ENCODE results near the gene GADD45GIP1.
A peak's percentile ranks its signal among the peaks of the same experiment; 100 is the strongest.
"Not testable (repeated sequence)": the region's sequence is repeated elsewhere in the genome, so short reads cannot be mapped to it uniquely, and the experiment has no call there.

GADD45GIP1 gene

DNA sequence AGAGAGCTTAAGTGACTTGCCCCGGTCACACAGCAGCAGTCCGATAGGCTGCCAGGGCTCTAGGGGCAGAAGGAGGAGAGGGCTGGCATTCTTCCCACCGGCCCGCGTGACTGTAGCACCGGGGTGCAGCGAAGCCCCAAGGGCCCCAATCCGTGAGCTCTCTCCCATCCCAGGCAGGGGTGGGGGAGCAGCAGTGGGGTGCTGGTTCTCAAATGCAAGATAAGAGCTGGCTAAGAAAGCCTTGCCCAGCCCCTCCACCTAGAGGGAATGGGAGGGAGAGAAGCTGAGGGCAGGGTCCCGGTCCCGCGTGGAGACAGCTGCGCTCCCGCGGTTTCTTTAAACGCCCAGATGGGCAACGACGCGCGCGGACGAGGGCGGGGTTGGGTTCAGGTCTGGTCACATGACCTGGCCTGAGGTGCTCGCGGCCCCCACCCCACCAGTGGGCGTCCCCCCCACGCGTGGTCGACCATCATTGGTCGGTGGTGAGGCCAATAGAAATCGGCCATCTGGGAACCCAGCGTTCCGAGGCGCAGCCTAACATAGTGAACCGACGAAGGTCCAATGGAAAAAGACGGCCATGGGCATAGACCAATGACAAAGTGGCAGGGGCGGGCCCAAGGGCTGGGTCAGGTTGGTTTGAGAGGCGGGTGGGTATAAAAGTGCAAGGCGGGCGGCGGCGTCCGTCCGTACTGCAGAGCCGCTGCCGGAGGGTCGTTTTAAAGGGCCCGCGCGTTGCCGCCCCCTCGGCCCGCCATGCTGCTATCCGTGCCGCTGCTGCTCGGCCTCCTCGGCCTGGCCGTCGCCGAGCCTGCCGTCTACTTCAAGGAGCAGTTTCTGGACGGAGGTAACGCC is 18.9 kb downstream of the GADD45GIP1 start, which contains the start of gene CALR:
TSS of gene CALR (plus strand) at position 683 of the 852 bp plus-strand sequence. CDS start at position 754, 71 bp downstream.
- peak; percentile 98 for DNase-seq

DNA sequence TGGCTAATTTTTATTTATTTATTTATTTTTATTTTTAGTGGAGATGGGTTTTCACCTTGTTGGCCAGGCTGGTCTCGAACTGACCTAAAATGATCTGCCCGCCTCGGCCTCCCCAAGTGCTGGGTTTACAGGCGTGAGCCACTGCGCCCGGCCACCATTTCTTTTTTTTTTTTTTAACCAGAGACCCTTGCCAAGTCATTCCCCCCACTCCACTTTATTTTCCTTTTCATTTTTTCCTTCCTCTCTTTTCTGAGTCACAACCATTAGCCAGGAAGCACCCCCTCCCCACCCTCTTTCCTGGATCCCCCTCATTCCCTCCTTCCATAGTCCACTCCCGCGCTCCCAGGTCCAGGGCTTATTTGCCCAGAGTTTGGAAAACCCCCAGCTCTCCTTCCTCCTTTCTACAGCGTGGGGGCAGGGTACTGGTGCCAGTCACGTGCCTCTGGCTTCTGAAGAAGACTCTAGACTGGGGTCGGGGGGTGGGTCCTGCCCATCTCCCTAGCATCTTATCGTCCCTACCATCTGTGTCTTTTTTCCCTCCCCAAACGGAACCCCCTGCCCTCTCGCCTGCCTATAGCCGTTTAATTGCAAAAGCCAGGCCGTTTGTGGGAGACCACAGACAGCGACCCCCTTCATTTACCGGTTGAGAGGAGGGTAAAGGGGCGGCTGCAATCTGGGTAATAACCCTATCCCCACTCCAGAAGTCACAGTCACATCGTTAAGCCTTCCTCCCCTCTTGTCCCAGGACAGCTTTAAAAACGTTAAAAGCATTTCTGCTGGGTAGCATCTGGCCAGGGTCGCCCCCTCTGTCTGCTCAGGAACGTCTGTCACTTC is 19.7 kb downstream of the GADD45GIP1 start:
- DNase-seq = no peak

DNA sequence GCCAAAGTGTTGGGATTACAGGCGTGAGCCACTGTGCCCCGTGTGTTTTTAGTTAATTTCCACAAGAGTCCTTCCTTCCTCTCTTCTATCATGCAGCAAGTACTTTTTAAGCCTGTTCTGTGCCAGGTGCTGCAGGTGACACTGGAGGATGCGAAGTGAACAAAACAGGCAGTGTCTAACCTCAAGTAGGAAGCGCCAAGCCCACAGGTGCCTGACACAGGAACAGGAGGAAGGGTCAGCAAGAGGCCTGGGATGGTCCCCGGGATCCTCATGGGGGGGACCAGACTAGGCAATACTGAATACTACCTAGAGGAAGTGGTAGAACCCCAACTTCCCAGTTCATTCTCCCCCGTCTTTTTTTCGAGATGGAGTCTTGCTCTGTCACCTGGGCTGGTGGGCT is 20.4 kb downstream of the GADD45GIP1 start:
- DNase-seq = no peak

DNA sequence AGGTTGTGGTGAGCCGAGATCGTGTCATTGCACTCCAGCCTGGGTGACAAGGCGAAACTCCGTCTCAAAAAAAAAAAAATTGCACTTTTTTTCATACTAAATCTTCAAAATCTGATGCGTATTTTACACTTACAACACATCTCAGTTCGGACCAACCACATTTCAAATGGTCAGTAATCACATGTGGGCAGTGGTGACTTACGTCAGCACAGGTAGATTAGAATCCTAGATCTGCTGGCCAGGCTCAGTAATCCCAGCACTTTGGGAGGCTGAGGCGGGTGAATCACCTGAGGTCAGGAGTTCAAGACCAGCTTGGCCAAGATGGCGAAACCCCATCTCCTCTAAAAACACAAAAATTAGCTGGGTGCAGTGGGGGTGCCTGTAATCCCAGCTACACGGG is 22.0 kb downstream of the GADD45GIP1 start:
- DNase-seq = no peak

DNA sequence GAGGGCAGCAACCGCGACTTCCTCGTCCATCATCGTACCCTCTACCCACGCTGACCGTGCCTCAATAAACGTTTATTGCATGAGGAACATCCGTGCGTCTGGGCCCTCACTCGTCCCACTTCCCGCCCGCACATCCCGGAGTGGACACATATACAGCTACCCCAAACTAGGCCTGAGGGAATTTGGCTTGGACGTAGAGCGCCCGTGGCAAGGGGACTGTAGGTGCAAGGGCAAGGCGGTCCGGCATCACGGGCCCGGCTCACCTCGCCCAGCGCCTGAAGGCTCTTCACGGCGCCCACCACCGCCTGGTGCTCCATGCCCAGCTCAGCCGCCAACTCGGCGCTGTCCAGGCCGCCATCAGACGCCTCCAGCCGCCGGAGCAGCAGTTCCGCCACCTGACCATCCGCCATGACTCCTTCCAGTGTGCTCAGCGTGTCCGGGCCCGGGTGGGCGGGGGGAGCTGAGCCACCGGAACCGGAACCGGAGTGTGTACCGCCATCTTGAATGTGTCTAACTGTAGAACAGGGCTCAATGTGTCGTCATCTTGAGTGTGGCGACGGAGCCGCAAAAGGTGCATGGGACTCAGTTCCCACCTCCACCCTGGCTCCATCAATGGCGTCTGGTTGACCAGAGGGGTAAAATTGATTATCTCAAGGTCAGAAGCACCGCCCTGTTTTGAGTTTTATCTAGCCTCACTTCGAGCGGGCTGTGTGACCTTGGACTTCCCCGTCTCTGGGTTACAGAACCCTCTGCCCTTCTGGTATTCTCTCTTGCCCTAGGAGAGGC is 23.5 kb downstream of the GADD45GIP1 start, which contains the start of gene FARSA:
TSS of gene FARSA (minus strand) at position 425 of the 786 bp plus-strand sequence. CDS start at position 410, 15 bp downstream.
- peak; percentile 62 for DNase-seq

DNA sequence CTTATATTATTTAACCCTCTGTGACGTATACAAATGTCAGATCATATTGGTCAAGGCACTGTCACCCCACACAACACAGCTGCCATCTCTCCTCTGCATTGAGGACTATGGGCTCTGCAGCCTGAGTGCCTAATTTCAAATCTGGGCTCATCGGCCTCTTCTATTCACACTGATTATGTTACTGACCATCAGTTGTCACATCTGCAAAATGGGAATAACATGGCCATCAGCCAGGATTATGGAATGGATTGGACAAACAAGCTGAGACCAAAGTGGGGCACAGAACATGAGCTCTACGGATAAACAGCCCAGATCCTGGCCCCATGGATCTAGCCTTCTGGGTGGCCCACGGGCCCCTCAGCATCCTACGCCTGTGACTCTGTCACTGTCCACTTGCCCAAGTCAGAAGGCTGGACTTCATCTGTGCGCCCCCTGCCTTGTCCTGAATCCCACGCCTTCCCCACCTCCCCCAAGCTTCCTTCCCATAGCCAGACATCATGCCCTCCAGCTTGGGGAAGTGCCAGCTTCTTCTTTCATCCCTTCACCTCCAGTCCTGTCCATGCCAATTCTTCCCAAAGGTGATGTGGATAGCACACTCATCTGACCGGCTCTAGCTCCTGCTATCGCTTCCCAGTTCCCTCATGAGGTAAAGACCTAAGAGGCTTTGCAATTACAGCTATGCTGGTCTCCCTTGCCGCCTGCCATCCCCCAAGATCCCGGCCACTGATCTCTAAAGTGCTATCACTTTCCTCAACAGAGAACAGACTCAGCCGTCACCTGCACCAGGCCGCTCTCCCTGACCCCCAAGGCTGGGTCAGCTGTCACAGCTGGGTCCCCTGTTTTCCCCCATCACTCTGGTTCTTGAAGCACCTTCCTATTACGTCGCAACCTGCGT is 24.4 kb downstream of the GADD45GIP1 start:
- no peak for DNase-seq

DNA sequence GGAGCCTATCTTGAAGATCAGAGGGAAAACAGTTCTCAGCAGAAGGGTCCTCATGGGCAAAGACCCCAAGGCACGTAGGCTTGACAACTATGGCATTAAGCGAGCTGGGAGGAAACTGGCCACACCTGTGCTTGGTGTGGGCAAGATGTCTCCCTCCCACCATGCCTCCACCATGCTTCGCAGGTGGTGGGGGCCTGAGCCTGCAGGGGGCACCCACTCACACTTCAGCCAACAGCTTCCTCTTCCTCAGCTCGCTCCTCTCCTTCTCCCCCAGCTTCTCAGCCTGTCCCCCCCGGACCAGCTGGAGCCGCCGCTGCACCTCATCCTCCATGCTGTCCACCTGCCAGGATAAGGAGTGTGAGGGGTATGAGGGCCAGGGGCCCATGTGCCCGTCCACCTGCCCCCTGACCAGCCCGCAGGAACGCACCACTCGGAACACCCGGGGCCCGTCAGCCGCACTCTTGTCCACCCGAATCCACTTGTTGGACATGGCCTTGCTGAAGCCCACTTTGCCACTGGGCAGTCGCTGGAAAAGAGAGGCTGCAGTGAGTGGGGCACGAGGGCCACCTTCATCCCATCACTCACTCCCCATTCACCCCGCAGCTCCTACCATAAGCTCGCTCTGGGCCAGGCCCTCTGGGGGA is 26.9 kb downstream of the GADD45GIP1 start:
- no peak for DNase-seq

DNA sequence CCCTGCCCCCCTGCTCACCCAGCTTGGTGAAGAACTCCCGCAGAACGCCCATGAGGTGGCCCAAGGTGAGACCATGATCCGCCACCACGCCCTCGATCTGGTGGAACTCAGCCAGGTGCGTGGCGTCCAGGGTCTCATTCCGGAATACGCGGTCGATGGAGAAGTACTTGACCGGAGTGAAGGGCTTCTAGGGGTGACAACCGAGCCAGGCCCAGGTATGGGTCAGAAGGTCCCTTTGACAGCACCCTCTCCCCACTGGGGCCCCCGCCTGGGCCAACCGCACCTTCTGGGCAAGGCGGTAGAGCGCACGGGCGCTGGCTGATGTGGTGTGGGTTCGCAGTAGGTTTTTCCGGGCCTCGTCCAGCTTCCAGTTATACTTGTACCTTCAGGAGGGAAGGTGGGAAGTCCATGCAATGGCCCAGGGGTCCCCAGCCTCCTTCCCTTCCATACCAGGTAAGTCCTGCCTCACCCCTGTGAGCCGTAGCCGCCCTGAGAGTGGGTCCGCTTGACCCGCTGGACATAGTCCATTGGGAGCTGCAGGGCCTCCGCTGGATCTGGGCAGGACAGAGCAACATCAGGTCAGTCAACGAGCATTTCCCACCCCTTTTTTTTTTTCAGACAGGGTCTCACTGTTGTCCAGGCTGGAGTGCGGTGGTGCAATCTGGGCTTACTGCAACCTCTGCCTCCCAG is 32.3 kb downstream of the GADD45GIP1 start:
- no peak for DNase-seq

DNA sequence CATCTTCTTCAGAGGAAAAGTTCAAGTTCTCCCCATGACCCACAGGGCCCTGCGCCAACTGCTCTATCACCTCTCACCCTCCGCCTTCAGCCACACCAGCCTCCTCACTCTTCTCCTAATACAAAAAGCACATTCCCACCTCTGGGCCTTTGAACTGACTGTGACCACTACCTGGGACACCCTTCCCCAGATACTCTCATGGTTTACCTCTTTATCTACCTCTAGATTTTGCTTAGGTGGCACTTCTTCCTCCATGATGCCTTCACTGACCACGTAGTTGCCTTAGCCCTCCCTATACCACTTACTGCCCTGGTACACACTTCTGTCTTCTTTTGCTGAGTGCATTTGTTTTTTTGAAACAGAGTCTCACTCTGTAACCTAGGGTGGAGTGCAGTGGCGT is 34.1 kb downstream of the GADD45GIP1 start:
- DNase-seq = no peak

DNA sequence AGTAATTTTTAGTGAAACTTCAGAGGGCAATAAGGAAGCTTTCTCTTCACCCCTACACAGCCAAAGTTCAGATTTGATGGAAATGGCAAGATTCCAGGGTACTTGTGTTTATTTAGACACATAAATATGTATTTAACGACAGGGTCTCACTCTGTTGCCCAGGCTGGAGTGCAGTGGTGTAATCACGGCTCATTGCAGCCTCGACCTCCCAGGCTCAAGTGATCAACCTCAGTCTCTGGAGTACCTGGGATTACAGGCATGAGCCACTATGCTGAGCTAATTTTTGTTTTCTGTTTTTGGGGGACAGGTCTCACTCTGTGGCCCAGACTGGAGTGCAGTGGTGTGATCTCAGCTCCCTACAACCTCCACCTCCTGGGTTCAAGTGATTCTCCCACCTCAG is 36.0 kb downstream of the GADD45GIP1 start:
- no peak for DNase-seq

DNA sequence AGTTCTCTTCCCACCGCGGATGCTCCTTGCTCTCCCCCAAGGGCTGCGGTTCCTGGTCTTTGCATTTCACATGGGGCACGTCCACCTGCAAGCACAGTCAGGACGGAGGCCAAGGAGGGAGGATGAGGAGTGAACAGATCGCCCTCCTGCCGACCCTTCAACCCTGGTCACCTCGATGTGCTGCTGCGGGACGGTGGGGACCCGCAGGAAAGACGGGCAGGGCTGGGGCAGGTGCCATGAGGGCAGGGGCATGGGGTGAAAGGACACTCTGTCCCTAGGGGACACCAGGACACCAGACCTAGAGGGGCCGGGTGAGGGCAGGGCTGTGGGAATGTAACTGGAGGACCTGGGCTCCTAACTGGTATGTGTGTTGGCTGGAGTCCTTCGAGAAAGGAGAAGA is 38.8 kb downstream of the GADD45GIP1 start:
- no peak for DNase-seq

DNA sequence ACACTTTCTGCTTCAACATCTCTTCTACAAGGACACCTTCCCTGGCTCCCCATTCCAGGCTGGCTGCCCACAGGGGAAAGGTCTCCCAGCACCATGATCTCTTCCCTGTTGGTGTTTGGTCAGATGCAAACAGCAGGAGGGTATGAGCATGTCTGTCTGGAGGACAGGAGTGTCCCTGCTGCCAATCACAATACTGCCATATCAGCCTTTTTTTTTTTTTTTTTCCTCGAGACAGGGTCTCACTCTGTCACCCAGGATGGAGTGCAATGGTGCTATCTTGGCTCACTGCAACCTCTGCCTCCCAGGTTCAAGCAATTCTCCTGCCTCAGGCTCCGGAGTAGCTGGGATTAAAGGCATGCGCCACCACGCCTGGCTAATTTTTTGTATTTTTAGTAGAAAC is 41.2 kb downstream of the GADD45GIP1 start:
- not testable (repeated sequence) for DNase-seq

DNA sequence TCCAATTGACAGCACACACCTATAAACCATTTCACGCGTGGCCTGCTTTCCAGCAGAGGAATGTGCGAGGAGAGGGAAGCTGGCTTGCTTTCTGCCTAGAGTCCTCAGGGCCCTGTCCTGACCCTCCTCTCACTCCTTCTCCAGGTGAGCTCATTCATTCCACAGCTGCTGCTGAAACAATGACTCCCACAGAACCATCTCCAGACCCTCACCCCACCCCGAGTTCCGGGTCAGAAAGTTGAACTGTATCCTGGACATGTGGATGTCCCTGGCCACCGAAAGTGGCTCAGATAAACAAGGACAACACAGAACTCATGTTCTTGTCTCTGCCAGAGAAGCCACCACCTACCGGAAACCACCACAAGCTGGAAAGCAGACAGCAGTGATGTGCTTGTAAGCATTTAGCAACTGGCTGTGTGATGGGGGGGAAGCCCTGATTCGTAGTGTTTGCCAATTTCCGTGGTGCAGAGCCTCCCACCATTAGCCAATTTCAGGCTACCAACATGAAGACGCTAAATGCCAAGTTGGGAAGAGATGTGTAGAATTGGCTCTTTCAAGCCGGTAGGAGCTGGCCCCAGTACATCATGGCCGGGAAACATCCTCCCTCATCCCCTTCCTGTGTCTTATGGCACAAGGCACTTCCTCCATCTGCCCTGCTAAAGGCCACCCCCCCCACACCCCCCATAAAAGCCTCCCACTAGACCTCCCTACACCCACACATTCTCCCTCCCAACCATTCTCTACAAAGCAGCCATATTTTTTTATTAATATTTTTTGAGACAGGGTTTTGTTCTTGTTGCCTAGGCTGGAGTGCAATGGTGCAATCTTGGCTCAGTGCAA is 43.0 kb downstream of the GADD45GIP1 start:
- peak; percentile 18 for DNase-seq

DNA sequence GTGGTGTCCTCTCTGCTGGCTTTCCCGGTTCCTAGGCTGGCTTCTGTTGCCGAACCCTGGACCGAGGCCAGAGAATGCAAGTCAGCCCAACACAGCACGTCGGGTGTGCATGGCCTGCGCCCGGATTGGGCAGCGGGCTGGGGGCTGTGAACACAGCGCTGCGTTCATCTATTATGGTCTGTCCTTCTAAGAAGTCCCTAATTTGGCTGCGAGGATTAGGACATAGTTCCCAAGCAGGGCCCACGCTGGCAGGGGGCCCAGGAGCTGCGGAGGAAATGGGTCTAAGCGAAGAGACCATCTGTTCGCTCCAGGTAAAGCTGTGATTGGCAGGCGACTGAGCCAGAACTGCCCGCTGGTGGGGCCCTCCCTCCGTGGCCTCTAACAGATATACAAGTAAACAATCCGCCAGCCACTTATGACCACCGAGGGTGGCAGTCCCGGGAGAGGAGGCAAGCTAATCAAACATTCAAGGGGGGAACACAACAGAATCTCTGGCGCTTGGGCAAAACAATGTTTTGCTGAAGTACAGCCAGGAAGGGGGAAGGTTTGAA is 43.9 kb downstream of the GADD45GIP1 start:
- peak; percentile 90 for DNase-seq

DNA sequence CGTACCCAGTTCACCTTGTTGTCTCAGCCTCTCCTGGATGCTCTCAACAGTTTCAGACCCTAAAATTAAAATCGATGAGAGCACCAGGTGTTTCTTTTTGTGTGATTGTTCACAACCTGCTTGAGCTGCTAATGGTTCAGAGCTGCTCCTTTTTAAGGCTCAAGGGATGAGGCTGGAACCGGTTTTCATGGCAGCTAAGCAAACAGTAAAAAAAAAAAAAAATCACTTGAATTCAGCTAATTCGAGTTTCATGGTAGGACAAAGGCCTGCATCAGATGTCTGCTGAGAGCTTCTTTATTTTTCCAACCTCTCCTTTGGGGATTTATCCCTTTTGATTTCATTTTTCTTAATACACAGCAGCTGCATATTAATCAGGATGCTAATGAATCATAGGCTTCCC is 44.5 kb downstream of the GADD45GIP1 start:
- DNase-seq = peak; percentile 95

DNA sequence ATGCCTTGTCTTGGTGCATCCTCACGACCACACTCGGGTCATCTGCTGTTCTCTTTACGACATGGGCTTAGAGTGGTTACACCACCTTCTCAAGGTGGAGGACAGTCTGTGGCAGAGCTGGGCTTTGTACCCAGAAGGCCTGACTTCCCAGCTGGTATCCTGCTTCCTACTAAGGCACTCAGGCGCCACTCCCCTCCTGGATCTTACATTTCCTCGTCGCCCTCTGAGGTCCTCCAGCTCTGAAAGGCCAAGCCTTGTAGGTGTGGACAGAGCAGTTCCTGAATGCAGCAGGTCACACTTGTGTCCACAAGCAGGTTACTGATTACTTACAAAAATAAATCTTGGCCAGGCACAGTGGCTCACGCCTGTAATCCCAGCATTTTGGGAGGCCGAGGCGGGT is 49.9 kb downstream of the GADD45GIP1 start:
- DNase-seq = no peak
